Keratinocyte (primary cell): ENCODE data around the gene FOXA2. TPM values are rescaled to one million over a fixed set of nuclear protein-coding genes. Genes with fewer than 3 reads are reported as not detected.

Experiments used
- DNase-seq: peaks from one replicate; pipeline ENCODE4 v3.0.0-alpha.2; 2011; ENCODE audit warnings: low read depth, missing footprints, low spot score
- FAIRE-seq: peaks from 2 replicates; lab custom pipeline; 2011; peaks lifted over from hg19 to GRCh38; lab: Jason Lieb, UNC
- H2AFZ ChIP-seq: 2 replicates; pipeline ENCODE4 v1.6.0; 2012; ENCODE audit warnings: low read length, control low read depth, inconsistent platforms; ENCODE audit not compliant: control insufficient read depth
- H3K27ac ChIP-seq: 2 replicates; pipeline ENCODE4 v1.5.1; 2011; ENCODE audit warnings: low read length; ENCODE audit not compliant: control insufficient read depth, insufficient read depth
- H3K27me3 ChIP-seq: 3 replicates; pipeline ENCODE4 v1.6.0; 2011; ENCODE audit warnings: low read length; ENCODE audit not compliant: control insufficient read depth, insufficient read depth; ENCODE audit errors: extremely low read depth
- H3K36me3 ChIP-seq, 2 experiments: 2 replicates in 1 of 2; 3 replicates in 1 of 2; pipeline ENCODE4 v1.5.1; 2011; ENCODE audit warnings: low read length in 2 of 2, mild to moderate bottlenecking in 1 of 2; ENCODE audit not compliant: control insufficient read depth in 2 of 2, insufficient read depth in 2 of 2; ENCODE audit errors: extremely low read depth in 1 of 2
- H3K4me1 ChIP-seq: 3 replicates; pipeline ENCODE4 v1.5.1; 2011; ENCODE audit warnings: low read length; ENCODE audit not compliant: control insufficient read depth, insufficient read depth; ENCODE audit errors: extremely low read depth
- H3K4me2 ChIP-seq: 3 replicates; pipeline ENCODE4 v1.6.0; 2011; ENCODE audit warnings: low read depth, low read length; ENCODE audit not compliant: control insufficient read depth, insufficient read depth; ENCODE audit errors: extremely low read depth
- H3K4me3 ChIP-seq, 3 experiments: fragments of 200-600 bp in 1 of 3; sonication (generic) in 1 of 3; 2 replicates in 2 of 3; 3 replicates in 1 of 3; pipeline ENCODE4 v1.5.1; 2011 to 2016; ENCODE audit warnings: low read length in 3 of 3, mild to moderate bottlenecking in 3 of 3, control low read depth in 2 of 3, inconsistent platforms in 1 of 3, low read depth in 1 of 3, mixed read lengths in 1 of 3, mixed run types in 1 of 3, moderate library complexity in 1 of 3; ENCODE audit not compliant: control insufficient read depth in 2 of 3, insufficient read depth in 2 of 3; ENCODE audit errors: extremely low read depth in 1 of 3
- H3K79me2 ChIP-seq: 2 replicates; pipeline ENCODE4 v1.6.0; 2012; ENCODE audit warnings: low read length; ENCODE audit not compliant: control insufficient read depth, insufficient read depth
- H3K9ac ChIP-seq: 3 replicates; pipeline ENCODE4 v1.6.0; 2011; ENCODE audit warnings: low read length; ENCODE audit not compliant: control insufficient read depth, insufficient read depth; ENCODE audit errors: extremely low read depth
- H3K9me1 ChIP-seq: 3 replicates; pipeline ENCODE4 v1.6.0; 2011; ENCODE audit warnings: low read length; ENCODE audit not compliant: control insufficient read depth, insufficient read depth; ENCODE audit errors: extremely low read depth
- H3K9me3 ChIP-seq: 2 replicates; pipeline ENCODE4 v1.5.1; 2012; ENCODE audit warnings: low read depth, low read length; ENCODE audit not compliant: control insufficient read depth
- H4K20me1 ChIP-seq: 3 replicates; pipeline ENCODE4 v1.6.0; 2011; ENCODE audit warnings: low read length; ENCODE audit not compliant: control insufficient read depth, insufficient read depth; ENCODE audit errors: extremely low read depth
- CTCF ChIP-seq, 3 experiments: IDR thresholded peaks in 1 of 3; conservative IDR thresholded peaks in 1 of 3; optimal IDR thresholded peaks in 1 of 3; 2 replicates in 2 of 3; 3 replicates in 1 of 3; pipeline versions ENCODE3 to v1.5.1; 2011; ENCODE audit warnings: low read length in 3 of 3, mild to moderate bottlenecking in 3 of 3, moderate library complexity in 2 of 3, control low read depth in 1 of 3, inconsistent platforms in 1 of 3; ENCODE audit not compliant: insufficient read depth in 2 of 3; ENCODE audit errors: extremely low read depth in 1 of 3
- EZH2 ChIP-seq: IDR thresholded peaks from one replicate; pipeline ENCODE4 v1.6.1; 2012; ENCODE audit warnings: inconsistent platforms, mild to moderate bottlenecking, low read length, moderate library complexity
- dilution Hi-C: fragments of 300-500 bp; cut with MboI; formaldehyde crosslinking; loops from one replicate; pipeline ENCODE4 v1.7.0; 2020; ENCODE audit warnings: low sequenced_read_pairs; ENCODE audit not compliant: extremely low pct_ligation_motif_present
- polyA plus RNA-seq, 5 experiments: library from polyadenylated mRNA; depleted of rRNA in 3 of 5; stranded (reverse) in 3 of 5; stranded (forward) in 1 of 5; unstranded in 1 of 5; fragments of >200 nt; gene quantifications; 1 replicate in 1 of 5; 2 replicates in 3 of 5; 3 replicates in 1 of 5; pipeline versions ENCODE4 v1.2.1 to v1.2.3, GENCODE V29; 2011 to 2012; ENCODE audit warnings: missing spikeins in 2 of 5, low read depth in 1 of 5, low replicate concordance in 1 of 5

Gene FOXA2
- polyA plus RNA-seq, 1 donor (not counting 4 experiments of a cell fraction or from before 2014, with no cell fraction given), result 0.16 TPM

DNA sequence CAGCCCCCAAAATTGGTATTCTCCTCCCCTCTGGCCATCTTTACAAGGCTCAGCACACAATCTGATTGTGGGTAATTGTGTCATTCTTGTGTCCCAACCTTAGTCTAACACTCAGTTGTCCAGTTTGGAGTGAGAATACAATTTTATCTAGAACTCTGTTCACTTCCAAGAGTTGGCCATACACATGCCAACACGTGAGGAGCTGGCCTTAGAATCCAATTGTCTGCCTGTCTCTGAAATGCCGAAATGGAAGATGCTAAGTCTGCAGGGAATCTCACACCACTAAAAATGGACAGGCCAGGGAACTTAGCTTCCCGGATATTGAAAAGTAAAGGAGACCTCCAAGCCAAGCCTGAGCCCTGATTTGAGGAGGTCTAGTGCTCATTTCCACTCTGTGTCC lies 12.3 kb downstream of the FOXA2 start:
- no peak overlapping the region for H3K9ac ChIP-seq
- no peaks in the 10 kb centered on the region for H3K79me2 ChIP-seq
- dilution Hi-C loops, result no loop called here
- no peaks in the 10 kb centered on the region for H3K36me3 ChIP-seq
- H3K4me2 ChIP-seq, result no peak overlapping the region
- H3K4me3 ChIP-seq, result no peak overlapping the region
- no peak for TF ChIP-seq CTCF (optimal IDR thresholded peaks at IDR 0.05 in 1 of 3, IDR thresholded peaks at IDR 0.05 in 1 of 3, conservative IDR thresholded peaks at IDR 0.05 in 1 of 3; ENCODE audit: extremely low read depth in 1 of 3, insufficient read depth in 2 of 3, low read length in 3 of 3)
- TF ChIP-seq EZH2, result no peak
- H3K4me1 ChIP-seq, result peaks cover 3% of the 10 kb centered on the region
- H3K27ac ChIP-seq, result no peak overlapping the region
- no peaks in the 10 kb centered on the region for H3K9me3 ChIP-seq
- no peak overlapping the region for H2AFZ ChIP-seq
- H4K20me1 ChIP-seq, result no peaks in the 10 kb centered on the region
- DNase-seq, result no peak
- H3K27me3 ChIP-seq, result peaks cover 80% of the 10 kb centered on the region
- no peak for FAIRE-seq
- no peaks in the 10 kb centered on the region for H3K9me1 ChIP-seq

GRCh38 chr20:22569353-22569752 lies 15.0 kb downstream of the FOXA2 start:
- dilution Hi-C loops, result no loop called here
- H3K27me3 ChIP-seq, result peaks cover 80% of the 10 kb centered on the region
- no peak for FAIRE-seq

More at GRCh38 chr20:22569353-22569752, 15.0 kb downstream of the FOXA2 start:
- Histone ChIP-seq H3K4me1 (no peaks in the 10 kb centered on the region), H3K9me3 (no peaks in the 10 kb centered on the region), H4K20me1 (no peaks in the 10 kb centered on the region), H3K36me3 (no peaks in the 10 kb centered on the region), H2AFZ (no peak overlapping the region), H3K9me1 (no peaks in the 10 kb centered on the region), H3K4me2 (no peak overlapping the region), H3K27ac (no peak overlapping the region), H3K9ac (no peak overlapping the region), H3K4me3 (no peak overlapping the region), H3K79me2 (no peaks in the 10 kb centered on the region)
- DNase-seq, result no peak
- no peak for TF ChIP-seq CTCF (optimal IDR thresholded peaks at IDR 0.05 in 1 of 3, IDR thresholded peaks at IDR 0.05 in 1 of 3, conservative IDR thresholded peaks at IDR 0.05 in 1 of 3; ENCODE audit: extremely low read depth in 1 of 3, insufficient read depth in 2 of 3, low read length in 3 of 3)
- peak; percentile 37 for TF ChIP-seq EZH2
